ENCODE data around the gene PPM1E.
"Not testable (repeated sequence)": the region's sequence is repeated elsewhere in the genome, so short reads cannot be mapped to it uniquely, and the experiment has no call there.

Gene PPM1E

DNA sequence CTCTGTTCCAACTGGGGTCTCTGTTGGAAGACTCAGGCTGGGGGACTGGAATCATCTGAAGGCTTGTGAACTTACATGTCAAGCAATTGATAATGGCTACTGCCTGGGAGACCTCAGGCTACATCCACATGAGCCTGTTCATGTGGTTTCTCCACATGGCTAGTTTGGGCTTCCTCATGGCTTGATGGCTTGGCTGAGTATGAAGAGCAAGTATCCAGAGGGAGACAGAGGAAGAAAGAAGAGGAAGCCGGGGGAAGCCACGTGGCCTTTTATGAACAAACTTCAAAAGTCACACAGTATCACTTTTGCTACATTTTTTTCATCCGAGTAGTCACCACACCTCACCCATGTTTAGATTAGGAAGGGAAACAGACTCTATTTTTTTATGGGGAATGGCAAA lies 192.2 kb downstream of the PPM1E start:
- no peak for DNase-seq (ENCODE audit: low read depth, low spot score)

DNA sequence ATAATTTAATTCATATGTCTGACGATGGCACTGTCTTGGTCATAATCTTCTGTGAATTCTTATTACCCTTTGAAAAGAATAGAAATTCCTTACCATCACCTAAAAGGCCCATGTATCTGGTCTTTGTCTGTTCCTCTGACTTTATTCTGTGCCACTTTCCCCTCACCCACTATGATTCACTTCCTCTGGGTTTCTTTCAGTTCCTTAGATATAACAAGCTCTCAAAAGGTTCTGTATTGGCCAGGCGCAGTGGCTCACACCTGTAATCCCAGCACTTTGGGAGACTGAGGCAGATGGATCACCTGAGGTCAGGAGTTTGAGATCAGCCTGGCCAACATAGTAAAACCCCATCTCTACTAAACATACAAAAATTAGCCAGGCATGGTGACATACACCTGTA lies 198.7 kb downstream of the PPM1E start:
- not testable (repeated sequence) for DNase-seq (ENCODE audit: low read depth, low spot score)

DNA sequence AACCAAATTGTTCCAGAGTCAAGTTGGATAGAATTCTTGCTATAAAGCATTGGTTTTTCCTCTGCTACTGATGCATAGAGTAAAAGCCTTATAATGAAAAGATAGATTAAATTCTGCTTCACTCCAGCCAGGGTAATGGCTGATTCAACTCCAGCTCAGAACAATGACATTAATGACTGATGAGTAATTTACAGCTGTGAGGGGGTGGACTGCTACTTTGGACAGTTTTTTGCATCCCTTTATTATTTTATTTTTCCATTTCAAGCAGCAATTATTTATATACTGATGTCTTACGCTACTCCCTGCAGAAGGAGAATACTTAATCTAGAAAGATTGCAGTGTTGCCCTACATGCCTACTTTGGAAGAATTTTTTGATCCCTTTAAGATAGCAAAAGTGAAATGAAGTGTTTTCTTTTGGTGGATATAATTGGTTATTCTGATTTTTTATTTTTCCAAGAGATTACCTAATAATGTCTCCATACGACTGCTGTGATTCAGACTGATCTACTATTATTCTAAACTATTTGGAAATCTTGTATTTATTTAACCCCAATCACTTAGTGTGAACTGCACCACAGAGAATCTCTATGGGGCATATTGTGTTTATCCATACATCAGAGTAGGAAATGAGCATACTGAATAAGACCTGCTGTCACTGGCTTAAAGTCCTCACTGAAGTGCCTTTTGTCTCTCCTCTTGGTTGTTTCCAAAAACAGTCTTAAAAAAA lies 201.5 kb downstream of the PPM1E start:
- no peak for DNase-seq (ENCODE audit: low read depth, low spot score)

DNA sequence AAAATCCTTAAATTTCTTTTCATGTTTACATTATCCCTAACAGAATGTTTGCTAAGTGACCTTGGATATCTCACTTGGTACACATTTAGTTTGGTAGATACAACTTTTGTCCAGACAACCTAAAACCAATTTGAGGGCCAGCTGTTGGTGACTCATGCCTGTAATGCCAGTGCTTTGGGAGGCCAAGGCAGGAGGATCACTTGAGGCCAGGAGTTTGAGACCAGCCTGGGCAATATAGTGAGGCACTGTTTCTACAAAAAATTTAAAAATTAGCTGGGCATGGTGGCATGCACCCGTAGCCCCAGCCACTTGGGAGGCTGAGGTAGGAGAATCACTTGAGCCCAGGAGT lies 202.0 kb downstream of the PPM1E start:
- not testable (repeated sequence) for DNase-seq (ENCODE audit: low read depth, low spot score)

DNA sequence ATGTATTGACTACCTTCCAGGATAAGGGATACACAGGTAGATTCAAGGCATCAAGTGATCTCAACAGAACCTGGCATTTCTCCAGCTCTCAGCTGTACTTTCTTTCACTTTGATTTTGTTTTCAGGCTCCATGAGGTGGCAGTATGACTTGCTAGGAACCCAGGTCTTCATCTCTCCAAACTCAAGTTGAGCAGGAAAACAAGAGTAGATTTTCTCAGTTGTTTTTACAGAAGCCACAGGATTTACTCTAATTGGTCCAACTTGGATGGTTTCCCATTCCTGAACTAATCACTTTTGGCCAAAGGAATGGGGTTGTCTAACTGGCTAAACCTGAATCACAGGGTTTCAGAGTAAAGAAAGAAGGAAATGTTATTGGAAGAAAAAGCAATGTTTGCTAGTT lies 204.4 kb downstream of the PPM1E start:
- no peak for DNase-seq (ENCODE audit: low read depth, low spot score)

DNA sequence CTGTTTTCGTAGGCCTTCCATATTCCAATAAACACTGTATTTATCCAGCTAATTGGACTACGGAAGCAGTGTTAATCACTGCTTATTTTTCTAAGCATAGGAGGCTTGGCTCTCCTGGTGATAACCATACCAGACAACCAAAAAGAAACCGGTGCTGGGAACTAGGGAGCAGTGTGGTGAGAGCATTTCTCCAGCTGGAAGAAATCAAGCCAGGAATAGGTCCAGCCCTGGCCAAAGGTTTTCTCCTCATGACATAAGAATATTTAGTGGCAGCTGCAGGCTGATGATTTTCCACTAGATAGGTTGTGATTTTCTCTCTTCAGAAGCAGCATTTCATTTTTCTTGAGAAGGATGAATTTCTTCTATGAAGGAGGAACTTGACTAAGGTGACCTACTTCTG lies 209.6 kb downstream of the PPM1E start:
- DNase-seq (ENCODE audit: low read depth, low spot score) = no peak

DNA sequence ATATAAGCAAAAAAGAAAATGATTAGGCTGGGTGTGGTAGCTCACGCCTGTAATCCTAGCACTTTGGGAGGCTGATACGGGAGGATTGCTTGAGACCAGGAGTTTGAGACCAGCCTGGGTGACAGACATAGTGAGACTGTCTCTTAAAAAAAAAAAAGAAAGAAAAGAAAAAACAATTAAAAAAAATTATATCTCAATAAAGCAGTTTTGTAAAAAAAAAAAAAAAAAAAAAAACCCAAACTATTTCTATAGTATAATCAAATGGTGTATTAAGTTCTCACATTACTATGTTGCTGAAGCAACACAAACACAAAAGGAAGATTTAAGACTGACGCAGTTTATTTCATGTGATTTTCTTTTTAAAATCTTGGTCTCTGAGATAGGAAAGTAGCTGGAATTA lies 210.6 kb downstream of the PPM1E start:
- no peak for DNase-seq (ENCODE audit: low read depth, low spot score)

DNA sequence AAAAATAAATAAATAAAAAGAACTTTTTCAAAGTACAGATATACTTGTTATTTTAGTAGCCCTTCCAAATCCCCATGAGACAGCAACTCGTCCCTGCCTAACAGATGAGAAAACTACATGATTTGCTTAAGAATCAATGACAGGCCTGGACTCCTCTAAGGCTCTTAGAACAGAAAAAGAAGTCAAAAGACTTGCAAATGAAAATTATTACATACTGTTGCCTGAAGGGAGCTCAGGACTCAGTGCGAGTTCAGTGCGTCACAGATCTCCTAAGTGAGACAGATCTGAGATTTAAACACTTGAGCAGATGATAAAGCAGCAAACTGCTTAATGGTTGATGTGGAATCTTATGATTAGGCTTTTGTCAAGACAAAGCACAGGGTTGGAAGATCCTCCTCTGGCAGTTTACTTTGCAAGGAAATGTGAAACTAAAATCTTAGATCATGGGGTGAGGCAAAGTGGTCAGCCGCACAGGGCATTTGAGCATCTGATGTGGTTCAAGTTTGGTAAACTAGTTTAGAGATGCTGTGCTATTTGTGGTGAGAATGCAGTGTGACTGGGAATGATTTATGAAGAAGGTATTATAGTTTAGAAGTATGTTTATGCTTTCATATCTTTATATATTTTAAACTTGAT lies 212.9 kb downstream of the PPM1E start:
- DNase-seq (ENCODE audit: low read depth, low spot score) = no peak

DNA sequence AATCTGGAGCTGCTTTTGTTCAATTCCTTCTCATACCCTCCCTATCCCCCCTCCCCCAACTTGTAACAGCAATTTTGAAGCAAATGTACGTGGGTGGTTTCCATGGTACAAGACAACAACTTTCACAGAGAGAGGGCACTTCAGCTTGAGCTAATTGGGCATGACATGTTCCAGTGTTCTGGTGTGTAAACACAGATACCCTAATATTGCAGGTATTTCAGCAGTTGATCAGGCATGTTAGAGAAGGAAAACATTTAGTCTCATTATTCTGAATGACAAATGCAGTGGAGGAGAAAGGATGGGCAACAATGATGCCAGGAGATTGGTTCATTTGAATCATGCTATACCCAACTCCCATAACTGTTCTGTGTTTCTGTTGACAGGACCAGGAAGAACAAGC lies 213.5 kb downstream of the PPM1E start:
- DNase-seq (ENCODE audit: low read depth, low spot score) = no peak

DNA sequence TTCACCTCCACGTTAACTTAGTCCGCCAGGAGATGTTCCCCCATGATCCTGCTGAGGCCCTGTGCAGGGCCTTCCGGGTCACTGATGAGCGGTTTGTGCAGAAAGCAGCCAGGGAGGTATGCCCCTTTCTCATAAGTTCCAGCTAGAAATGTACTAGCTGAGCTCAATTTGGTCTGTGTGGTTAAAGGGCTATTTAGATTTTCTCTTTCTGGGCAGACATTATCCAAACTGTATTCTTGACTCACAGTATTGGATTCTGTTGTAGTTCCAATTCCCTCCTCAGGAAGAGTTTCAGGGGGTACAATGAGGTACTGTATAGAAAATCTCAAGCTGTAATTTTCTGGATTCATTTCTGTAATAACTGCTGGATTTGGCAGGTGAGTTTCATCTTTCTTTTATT lies 214.0 kb downstream of the PPM1E start:
- DNase-seq (ENCODE audit: low read depth, low spot score) = no peak

DNA sequence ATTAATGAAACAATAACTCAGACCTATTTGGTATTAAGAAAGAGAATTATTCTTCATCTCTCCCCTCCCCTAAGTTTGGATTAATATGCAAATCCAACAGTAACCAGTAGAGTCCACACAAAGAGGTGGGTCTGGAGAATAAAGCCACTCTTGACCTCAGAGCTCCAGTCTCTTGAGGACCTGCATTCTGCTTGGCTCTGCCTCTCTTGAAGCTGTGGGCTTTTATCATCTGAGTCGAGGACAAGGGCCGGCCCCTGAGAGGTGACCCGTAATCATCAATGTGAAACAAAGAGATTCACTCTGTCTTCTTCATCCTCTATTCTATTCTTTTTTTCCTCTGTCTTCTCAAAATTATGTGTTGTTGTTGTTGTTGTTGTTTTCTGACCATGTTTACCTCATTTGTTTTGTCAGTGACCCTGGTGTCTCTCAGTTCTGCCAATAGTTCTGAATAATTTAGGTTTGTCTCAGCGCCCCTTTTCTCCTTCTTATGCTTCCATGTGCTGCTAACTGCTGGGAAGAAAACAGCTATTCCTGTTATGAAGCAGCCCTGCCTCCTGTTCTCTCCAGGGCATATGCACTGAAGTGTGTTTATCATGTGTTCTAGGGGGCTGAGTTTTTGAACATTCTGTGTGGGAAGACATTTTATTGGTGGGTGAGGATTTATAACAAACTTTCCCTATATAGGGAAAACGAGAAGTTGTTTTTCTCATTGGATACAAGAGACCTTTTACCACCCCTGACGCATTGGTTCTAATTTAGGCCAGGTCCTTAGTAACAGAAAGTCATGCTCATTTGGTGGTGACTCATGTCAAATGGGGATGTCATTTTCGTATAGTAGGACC lies 215.2 kb downstream of the PPM1E start:
- no peak for DNase-seq (ENCODE audit: low read depth, low spot score)

DNA sequence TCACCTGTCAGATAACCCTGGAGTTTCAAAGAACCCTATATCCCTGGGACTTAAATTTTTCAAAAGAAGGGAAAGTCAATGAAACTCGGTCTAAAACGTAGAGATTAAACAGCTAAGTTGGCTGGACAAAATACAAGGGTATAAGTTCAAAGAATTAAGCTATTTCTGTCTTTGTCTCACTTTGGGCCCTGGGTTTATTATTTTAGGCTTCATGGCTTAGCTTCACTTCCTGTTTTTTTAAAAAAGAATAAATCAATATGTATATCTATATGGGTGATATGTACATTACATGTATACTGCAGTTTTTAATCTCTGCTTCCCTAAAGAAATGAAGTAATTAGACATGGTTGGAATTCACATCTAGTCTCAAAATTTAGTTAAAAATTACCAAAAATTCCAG lies 218.7 kb downstream of the PPM1E start:
- no peak for DNase-seq (ENCODE audit: low read depth, low spot score)

DNA sequence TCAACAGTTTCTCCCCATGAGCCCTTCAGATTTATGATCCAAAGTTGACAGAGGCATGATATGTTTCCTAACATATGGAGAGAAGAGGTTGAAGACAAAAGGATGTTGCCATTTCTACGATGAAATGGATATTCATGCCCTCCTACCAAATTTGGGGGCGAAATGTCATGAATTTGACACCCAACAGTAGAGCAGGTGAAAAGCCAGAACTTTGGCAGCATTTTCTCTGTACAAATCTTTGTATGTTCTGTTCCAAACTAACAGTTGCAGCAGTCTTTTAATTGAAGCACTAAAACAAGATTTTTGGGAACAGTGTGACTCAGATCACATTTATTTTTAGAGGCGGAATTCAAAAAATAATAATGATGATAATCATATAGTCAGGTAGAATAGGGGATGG lies 220.9 kb downstream of the PPM1E start:
- DNase-seq (ENCODE audit: low read depth, low spot score) = no peak

DNA sequence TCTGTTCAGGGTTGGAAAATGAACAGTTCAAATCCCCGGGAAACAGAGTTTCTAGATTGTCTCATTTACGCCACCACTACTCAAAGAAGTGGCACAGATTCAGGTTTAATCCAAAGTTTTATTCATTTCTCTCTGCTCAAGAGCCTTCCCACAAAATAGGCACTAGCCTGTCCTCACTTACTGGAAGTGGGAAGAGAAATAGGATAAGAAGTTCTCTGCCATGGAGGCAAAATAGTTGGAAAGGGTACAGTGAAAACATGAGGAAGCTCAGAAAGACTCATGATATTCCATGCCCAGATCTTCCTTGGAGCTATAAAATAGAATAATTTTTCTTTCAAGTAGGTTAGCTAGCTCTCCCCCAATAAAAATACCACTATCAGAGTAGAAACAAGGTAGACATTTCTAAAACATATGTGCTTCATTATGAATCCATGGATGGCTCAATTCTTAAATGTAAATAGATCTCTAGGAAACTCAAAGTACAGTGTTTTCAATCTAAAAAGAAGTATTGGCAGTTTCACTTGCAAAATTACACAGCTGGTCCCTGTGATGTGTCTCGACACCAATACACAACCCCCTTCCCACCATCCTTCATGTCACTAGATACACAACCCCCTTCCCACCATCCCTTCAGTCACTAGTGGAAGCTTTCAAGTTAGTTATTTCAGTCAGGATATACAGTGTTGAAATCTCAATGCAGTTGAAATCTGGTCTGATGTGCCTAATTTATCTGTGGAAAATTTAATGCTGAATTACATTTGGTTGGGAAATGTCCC lies 225.2 kb downstream of the PPM1E start:
- no peak for DNase-seq (ENCODE audit: low read depth, low spot score)

DNA sequence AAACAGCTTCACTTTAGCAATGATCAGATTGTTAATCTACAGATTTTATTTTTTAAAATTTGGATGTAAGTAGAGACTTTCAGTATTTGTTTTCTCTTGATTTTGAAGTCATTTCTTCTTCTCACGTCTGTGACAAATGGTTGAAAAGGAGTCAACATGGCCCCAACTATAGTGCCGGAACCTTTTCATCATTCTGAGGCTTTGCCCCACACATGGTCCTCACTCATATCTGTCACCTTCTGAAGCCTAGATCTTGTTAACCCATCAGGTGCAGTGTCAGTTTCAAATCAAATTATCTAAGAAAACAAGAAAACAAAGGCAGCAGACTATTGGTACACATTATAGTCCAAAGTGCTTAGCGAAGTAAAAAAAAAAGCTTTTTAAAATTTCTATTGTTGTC lies 227.0 kb downstream of the PPM1E start:
- no peak for DNase-seq (ENCODE audit: low read depth, low spot score)

DNA sequence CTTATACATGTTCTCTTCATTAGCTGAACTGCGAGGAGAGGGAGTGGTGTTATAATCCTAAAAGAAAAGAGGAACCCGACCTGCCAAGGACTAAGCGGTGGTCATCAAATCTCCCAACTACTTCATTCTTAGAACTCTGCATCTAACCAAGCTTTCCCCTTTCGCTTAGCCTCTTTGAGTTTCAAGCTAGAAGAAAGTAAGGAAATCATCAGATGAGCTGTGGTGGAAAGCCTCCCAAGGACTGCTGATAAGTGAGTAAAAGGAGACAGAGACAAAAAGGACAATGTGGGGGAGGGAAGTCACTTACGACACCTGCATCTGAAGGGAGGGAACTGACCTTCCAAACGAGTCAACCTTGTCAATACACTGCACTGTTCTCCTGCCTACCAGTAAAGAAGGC lies 229.7 kb downstream of the PPM1E start:
- DNase-seq (ENCODE audit: low read depth, low spot score) = no peak

DNA sequence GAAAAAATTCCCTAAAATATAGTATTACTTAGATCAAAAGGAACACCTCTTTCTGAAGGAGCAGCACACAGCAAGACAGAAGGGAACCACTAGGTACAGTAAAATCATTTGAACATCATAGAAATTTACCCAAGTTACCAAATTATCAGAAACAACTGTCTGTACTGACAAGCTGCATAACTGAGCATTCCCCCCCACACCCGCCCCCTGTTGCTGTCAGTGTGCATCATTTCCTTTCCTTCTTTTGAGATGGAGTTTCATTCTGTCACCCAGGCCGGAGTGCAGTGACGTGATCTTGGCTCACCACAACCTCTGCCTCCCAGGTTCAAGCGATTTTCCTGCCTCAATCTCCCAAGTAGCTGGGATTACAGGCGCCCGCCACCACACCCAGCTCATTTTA lies 230.3 kb downstream of the PPM1E start:
- no peak for DNase-seq (ENCODE audit: low read depth, low spot score)

DNA sequence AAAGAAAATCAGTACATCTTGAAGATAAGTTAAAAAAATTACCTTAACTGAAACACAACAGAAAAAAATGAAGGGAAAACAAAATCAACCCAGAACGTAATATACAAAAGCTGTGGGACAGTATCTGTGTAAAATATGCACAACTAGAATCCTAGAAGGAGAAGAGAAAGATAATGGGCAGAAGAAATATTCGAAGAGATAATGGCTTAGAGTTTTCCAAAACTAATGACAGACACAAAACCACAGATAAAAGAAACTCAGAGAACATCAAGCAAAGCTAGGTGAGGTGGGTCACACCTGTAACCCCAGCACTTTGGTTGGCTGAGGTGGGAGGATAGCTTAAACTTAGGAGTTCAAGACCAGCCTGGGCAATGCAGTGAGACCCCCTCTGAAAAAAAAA lies 234.0 kb downstream of the PPM1E start:
- DNase-seq (ENCODE audit: low read depth, low spot score) = no peak

DNA sequence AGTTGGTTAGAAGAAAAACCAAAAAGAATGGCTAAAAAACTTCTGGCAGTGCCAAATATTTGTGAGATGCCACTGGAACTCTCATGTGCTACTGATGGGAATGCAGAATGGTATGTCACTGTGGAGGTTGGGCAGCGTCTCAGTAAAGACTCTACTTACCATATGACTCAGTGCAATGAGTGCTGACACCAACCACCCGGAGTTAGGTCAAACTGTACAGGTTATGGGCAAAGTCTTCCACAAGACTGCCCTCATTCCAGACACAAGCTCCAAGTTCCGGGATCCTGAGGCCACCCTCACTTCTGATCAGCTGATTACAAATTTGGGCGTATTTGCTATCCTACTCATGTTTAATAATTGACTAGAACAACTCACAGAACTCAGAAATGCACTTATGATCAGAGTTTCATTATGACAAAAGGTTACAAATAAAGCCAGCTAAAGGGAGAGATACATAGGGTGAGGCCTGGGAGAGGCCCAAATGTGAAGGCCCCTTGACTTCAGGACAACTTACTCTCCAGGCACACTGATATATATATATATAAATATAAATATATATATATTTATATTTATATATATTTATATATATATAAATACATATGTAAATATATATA lies 236.2 kb downstream of the PPM1E start:
- no peak for DNase-seq (ENCODE audit: low read depth, low spot score)

DNA sequence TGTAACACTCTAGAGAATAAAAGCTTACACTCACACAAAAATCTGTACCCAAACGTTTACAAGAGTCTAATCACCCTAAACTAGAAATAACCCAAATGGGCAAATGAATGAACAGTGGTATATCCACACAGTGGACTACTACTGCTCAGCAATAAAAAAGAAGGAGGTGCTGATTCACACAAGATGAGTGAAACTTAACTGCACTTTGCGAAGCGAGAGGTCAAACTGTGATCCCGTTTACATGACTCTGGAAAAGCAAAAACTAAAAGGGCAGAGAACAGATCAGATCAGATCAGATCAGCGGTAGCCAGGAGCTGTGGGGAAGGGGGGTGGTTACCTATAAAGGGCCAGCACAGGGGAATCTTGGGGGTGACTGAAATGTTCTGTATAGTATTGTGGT lies 237.7 kb downstream of the PPM1E start:
- no peak for DNase-seq (ENCODE audit: low read depth, low spot score)

DNA sequence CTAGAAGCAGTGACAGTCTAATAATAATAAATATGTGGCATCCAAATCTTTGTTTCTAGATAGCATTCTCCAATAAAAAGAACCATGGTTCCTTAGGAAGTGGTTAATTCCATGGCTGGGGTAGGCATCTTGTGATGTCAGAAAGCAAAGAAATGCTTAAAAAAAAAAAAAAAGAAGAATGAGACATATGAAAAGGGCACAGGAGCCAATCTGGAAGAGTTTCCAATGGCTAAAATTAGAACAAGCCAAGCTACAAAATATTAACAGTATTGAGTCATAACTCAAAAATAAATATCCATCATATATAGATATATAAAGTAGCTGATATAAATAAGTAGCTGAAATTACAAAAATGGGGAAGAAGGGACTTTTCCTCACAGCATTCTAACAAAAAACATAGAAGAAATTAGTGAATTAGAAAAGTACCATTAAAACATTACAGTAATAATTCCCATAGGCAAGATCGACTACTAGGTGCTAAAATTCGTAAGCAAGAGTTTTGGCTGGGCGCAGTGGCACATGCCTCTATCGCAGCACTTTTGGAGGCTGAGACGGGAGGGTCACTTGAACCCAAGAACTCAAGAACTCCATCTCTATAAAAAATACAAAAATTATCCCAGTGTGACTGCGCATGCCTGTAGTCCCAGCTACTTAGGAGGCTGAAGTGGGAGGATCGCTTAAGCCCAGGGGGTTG lies 239.7 kb downstream of the PPM1E start:
- no peak for DNase-seq (ENCODE audit: low read depth, low spot score)

Measured in activated CD4-positive, CD25-positive, alpha-beta regulatory T cell treated with anti-CD3 and anti-CD28 coated beads, Interleukin-2, amount 50 U/mL, for 16 hours (primary cell).